Left renal cortex interstitium (tissue), 4 donors: ENCODE measurements around the gene PLCH2. TPM values are rescaled to one million over a fixed set of nuclear protein-coding genes. Genes with fewer than 3 reads are reported as not detected.

Experiments
- DNase-seq, 4 donors: peaks; one replicate each; pipeline ENCODE4 v3.0.0-alpha.2; 2013; ENCODE audit warnings: low read depth in 4 of 4, low spot score in 2 of 4, missing footprints in 1 of 4
- polyA plus RNA-seq, 4 donors: library from polyadenylated mRNA; unstranded; fragments of 120-200 nt; gene quantifications; one replicate each; pipeline ENCODE4 v1.2.1, GENCODE V29; 2013; ENCODE audit not compliant: insufficient read length in 4 of 4

Gene PLCH2
- polyA plus RNA-seq, 4 donors, result 1.2 to 2.1 (median 1.5) TPM

- no peak for DNase-seq
Measured at GRCh38 chr1:2526824-2527555, 50.9 kb downstream of the PLCH2 start.

- DNase-seq, result no peak
Measured at GRCh38 chr1:2527556-2527860, 51.4 kb downstream of the PLCH2 start.

GRCh38 chr1:2528016-2528415 is 51.9 kb downstream of the PLCH2 start:
- DNase-seq, result no peak

- no peak for DNase-seq
Measured at GRCh38 chr1:2528611-2528965, 52.5 kb downstream of the PLCH2 start.

GRCh38 chr1:2528966-2529783 is 53.1 kb downstream of the PLCH2 start:
- no peak for DNase-seq

GRCh38 chr1:2529784-2530512 is 53.9 kb downstream of the PLCH2 start, which contains the start of gene HES5:
Gene HES5 (minus strand): TSS chr1:2530263. CDS start chr1:2530164, 99 bp downstream.
- DNase-seq, result no peak

- DNase-seq, result no peak
Measured at GRCh38 chr1:2530513-2531361, 54.6 kb downstream of the PLCH2 start.

GRCh38 chr1:2532485-2533160 is 56.5 kb downstream of the PLCH2 start:
- no peak for DNase-seq

GRCh38 chr1:2533365-2533764 is 57.3 kb downstream of the PLCH2 start:
- no peak for DNase-seq

- DNase-seq, result no peak
Measured at GRCh38 chr1:2534315-2534686, 58.2 kb downstream of the PLCH2 start.

- no peak for DNase-seq
Measured at GRCh38 chr1:2534687-2535441, 58.8 kb downstream of the PLCH2 start.

- no peak for DNase-seq
Measured at GRCh38 chr1:2535455-2535854, 59.4 kb downstream of the PLCH2 start.

GRCh38 chr1:2535981-2536380 is 59.9 kb downstream of the PLCH2 start:
- no peak for DNase-seq

GRCh38 chr1:2537784-2538115 is 61.7 kb downstream of the PLCH2 start:
- DNase-seq, result no peak

GRCh38 chr1:2538376-2538775 is 62.3 kb downstream of the PLCH2 start:
- no peak for DNase-seq

- DNase-seq, result no peak
Measured at GRCh38 chr1:2538872-2539271, 62.8 kb downstream of the PLCH2 start.

GRCh38 chr1:2539312-2539907 is 63.3 kb downstream of the PLCH2 start:
- DNase-seq, result no peak

GRCh38 chr1:2540816-2541492 is 64.9 kb downstream of the PLCH2 start:
- DNase-seq, result no peak
